MV-4-11 (cell line): ENCODE results near the gene KRTAP10-11.
"Not testable (repeated sequence)": the region's sequence is repeated elsewhere in the genome, so short reads cannot be mapped to it uniquely, and the experiment has no call there.

Experiments used
- DNase-seq: peaks from one replicate; lab custom pipeline; 2025; lab: John Stamatoyannopoulos, UW

Gene KRTAP10-11, protein sequence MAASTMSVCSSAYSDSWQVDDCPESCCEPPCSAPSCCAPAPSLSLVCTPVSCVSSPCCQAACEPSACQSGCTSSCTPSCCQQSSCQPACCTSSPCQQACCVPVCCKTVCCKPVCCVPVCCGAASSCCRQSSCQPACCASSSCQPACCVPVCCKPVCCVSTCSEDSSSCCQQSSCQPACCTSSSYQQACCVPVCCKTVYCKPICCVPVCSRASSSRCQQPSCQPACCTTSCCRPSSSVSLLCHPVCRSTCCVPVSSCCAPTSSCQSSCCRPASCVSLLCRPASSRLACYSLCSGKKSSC

DNA sequence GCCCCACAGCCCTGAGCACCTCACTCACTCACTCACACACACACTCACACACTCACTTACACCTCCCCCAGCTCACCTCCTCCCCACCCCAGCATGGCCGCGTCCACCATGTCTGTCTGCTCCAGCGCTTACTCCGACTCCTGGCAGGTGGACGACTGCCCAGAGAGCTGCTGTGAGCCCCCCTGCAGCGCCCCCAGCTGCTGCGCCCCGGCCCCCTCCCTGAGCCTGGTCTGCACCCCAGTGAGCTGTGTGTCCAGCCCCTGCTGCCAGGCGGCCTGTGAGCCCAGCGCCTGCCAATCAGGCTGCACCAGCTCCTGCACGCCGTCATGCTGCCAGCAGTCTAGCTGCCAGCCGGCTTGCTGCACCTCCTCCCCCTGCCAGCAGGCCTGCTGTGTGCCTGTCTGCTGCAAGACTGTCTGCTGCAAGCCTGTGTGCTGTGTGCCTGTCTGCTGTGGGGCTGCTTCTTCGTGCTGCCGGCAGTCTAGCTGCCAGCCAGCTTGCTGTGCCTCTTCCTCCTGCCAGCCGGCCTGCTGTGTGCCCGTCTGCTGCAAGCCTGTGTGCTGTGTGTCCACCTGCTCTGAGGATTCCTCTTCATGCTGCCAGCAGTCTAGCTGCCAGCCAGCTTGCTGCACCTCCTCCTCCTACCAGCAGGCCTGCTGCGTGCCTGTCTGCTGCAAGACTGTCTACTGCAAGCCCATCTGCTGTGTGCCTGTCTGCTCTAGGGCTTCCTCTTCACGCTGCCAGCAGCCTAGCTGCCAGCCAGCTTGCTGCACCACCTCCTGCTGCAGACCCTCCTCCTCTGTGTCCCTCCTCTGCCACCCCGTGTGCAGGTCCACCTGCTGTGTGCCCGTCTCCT, at the start of gene KRTAP10-11:
Gene KRTAP10-11, plus strand, starts transcription at position 49 of the 856 bp plus-strand sequence. Its CDS starts 45 bp downstream, at position 94.
- DNase-seq = not testable (repeated sequence)

DNA sequence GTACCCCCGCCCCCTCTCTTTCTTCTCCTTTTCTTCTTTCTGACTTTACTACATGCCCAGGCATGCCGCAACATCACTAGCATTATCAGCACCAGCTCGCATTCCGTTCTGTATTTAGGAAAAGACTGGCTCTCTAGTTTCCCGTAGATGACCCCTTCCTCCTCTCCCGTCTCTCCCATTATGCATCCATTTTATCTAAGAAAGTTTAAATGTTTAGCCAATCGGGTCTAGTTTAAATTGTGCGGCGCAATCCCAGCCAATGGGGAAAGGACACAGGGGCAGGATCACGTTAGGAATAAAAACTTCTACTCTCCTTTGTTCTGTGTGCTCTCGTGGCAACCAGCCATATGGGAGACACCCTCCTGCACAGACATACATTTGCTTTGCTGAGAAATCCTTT, 48.2 kb upstream of the KRTAP10-11 start:
- DNase-seq = no peak

DNA sequence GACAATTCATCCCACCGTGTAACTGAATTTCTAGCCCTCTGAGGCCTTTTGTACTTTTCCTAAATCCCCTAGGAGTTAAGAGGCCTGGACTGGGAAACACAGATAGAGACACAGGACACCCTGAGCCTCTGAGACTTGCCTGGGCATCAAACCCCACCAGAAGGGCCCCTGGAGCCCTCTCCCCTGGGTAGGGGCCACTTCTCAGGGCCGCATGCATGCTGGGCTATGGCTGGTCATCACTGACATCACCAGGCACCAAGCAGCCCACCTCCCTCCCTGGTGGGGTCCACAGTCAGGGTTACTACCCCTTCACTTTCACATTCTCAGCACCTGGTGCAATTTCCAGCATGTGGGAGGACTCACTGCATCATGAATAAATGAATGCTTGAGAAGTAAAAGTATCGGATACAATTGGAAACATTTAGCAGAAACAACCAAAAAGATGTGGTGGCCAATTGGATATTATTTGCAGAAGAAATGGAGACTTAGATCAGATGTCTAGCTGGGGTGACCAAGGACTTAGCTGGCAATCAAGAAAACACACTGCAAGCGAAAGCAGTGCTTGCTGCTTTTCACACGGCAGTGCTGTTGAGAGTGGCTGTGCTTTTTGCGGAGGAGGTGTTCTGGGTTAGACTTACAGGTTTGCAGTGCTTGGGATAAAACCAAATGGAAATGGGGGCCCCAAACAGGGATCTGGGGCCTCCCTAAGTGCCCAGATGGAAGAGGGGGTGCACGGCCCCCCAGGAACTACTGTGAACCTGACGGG, 46.8 kb upstream of the KRTAP10-11 start:
- no peak for DNase-seq

DNA sequence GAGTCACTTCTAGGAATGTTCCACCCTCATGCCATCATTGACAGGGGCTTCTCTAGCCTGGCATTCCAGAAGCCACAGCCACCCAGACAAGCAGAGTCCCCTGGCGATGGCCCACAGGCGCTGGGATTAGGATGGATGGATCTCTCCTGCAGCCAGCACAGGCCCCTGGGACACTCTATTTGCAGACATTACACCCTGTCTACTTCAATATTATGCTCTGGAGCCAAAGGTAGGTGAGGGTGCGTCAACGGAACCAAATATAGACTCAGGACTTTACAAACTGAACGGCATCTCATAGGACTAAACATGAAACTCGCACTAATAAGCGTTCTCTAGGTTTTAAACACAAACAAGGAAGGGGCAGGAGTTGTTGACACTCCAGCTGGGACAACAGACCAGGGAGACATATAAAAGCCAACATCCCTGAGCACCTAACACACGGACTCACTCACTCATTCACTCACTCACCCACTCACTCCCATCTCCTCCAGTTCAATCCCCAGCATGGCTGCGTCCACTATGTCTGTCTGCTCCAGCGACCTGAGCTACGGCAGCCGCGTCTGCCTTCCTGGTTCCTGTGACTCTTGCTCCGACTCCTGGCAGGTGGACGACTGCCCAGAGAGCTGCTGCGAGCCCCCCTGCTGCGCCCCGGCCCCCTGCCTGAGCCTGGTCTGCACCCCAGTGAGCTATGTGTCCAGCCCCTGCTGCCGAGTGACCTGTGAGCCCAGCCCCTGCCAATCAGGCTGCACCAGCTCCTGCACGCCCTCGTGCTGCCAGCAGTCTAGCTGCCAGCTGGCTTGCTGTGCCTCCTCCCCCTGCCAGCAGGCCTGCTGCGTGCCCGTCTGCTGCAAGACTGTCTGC, 45.9 kb upstream of the KRTAP10-11 start, which contains the start of gene KRTAP10-7:
Gene KRTAP10-7, plus strand, starts transcription at position 480 of the 861 bp plus-strand sequence. Its CDS starts 25 bp downstream, at position 505.
- not testable (repeated sequence) for DNase-seq

DNA sequence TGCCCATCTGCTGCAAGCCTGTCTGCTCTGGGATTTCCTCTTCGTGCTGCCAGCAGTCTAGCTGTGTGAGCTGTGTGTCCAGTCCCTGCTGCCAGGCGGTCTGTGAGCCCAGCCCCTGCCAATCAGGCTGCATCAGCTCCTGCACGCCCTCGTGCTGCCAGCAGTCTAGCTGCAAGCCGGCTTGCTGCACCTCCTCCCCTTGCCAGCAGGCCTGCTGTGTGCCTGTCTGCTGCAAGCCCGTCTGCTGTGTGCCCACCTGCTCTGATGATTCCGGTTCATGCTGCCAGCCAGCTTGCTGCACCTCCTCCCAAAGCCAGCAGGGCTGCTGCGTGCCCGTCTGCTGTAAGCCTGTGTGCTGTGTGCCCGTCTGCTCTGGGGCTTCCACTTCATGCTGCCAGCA, 45.1 kb upstream of the KRTAP10-11 start:
- DNase-seq = not testable (repeated sequence)

DNA sequence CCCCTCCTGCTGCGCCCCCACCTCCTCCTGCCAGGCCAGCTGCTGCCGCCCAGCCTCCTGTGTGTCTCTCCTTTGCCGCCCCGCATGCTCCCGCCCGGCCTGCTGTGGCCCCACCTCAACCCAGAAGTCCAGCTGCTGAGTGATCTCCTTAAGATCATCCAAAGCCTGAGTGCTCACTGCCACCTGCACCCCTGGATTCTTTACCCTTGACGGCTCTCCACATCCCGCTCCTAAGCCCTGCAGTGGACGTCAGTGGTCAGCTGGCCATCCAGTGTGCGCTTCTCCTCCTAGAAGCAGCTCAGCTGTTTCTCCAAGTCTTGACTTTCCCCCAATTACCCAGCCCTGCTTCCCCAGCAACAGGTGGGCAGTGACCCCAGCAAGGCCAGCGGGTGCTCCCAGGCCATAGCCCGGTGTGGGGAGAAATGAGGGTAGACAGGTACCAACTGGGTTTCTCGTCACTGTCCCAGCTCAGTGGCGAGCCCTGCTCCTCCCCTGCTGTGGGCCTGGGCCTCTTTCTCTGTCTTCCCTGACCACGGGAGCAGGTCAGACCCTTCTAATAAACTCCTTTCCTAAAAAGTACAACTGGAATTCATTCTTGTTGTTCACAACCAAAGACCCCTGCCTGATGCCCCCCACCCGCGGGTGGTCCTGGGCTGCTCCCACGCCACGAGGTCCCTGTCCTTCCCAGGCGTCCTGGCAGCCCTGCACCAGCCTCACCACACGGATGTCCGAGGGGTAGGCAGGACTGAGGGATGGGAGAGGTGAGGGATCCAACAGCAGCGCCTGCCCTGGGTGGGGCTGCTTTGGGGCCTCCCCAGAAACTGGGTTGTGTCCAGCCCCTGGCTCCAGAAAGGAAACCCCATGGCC, 44.4 kb upstream of the KRTAP10-11 start:
- DNase-seq = no peak

DNA sequence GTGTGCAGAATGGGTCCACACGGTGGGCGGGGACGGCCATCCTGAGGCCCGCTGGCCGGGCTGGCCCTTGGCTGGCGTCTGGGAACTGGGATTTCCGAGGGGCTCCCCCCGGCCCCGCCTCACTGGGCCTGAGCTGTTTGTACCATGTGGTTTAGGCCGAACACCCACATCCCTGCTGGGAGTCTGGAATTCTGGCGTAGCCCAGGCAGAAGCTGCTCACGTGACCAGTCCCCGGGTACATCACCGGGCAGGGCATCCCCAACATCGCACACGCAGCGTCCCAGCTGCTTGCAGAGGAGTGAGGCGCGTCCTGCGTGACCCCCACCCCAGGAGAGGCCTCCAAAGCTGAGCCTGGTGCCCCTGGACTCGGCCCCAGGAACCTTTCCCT, 43.8 kb upstream of the KRTAP10-11 start:
- no peak for DNase-seq

DNA sequence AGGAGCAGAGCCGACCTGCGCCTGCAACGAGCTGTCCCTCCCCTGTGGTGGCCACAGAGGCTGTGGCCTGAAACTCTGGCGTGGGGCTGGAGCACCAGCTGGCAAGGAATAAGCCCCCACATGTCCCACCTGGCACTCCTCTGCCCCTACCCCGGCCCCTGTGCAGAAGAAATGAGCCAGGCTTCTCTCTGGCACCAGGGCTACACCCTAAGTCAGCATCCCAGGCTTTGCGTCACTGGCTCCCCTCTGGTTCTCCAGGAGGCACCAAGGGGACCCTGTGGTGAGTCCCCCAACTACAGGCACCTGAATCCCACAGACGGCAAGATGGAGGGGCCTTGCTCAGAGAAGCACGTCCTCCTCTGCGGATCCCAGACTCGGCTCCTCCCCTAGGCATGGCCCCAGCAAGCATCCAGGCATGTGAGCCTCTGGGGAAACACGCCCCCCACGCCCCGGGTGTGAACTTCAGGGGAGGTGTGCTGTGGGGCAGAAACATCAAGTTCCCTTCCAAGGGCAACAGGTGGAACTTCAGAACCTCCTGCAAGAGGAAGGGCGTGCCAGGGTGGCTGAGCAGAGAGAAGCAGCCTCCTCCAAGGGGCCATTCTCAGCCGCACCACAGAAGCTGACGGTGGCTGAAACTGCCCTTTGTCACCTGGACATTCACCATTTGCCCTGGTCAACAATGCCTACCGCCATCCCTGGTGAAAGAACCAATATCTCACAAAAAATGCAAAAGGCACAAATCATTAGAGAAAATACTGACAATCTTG, 42.9 kb upstream of the KRTAP10-11 start:
- DNase-seq = no peak

DNA sequence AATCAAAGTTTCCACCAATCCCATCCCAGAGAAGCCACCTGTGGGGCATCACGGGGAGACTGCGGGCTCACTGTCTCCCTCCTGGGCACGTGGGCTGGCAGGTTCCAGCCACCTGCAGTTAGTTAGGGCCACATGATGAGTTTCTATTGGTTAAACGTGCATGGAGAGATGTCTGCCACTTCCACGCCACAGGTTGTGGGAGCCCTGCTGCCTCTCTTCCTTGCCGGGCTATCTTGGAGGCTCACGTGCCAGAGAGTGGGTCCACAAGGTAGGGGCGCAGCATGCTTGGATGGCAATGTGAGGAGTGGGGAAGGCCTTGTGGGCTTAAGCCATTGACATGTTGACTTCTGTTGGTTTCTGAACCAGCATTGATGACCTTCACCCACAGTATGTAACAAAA, 42.3 kb upstream of the KRTAP10-11 start:
- DNase-seq = no peak

DNA sequence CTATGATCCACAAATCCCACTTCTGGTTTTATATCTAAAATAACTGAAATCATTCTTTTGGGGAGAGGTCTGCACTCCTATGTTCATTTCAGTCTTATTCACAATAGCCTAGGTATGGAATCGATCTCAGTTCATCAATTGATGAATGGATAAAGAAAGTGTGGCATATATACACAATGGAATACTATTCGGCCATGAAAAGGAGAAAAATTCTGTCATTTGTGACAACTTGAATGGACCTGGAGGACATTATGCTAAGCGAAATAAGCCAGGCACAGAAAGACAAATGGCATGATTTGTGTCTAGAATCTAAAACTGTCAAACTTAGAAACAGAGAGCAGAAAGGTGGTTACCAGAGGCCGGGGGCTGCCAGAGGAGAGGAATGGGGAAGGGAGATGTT, 39.7 kb upstream of the KRTAP10-11 start:
- no peak for DNase-seq

DNA sequence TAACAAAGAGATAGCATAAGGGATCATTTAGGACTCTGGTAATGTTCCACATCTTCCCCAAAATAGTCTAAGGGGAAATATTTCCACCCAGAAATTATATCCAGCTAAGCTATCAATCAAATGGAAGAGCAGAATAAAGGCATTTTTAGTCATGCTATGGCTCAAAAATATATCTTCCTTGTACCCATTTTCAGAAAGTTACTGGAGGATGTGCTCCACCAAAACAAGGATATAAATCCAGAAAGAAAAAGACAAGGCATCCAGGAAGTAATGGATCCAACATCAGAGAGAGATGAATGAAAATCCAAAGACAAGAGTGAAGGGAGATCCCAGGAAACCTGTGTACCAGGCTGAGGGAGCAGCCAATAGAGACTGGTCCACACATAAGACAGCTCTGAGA, 37.0 kb upstream of the KRTAP10-11 start:
- DNase-seq = no peak

DNA sequence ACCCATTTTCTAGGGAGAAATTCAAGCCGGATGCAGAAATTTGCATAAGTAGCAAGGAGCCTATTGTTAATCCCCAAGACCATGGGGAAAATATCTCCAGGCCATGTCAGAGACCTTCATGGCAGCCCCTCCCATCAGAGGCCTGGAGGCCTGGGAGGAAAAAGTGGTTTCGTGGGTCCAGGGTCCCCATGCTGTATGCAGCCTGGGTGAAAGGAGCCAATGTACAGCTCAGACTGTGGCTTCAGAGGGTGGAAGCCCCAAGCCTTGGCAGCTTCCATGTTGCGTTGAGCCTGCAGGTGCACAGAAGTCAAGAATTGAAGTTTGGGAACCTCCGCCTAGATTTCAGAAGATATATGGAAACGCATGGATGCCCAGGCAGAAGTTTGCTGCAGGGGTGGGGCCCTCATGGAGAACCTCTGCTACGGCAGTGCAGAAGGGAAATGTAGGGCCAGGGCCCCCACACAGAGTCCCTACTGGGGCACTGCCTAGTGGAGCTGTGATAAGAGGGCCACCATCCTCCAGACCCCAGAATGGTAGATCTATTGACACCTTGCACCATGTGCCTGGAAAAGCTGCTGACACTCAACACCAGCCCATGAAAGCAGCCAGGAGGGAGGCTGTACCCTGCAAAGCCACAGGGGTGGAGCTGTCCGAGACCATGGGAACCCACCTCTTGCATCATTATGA, 35.9 kb upstream of the KRTAP10-11 start:
- not testable (repeated sequence) for DNase-seq

DNA sequence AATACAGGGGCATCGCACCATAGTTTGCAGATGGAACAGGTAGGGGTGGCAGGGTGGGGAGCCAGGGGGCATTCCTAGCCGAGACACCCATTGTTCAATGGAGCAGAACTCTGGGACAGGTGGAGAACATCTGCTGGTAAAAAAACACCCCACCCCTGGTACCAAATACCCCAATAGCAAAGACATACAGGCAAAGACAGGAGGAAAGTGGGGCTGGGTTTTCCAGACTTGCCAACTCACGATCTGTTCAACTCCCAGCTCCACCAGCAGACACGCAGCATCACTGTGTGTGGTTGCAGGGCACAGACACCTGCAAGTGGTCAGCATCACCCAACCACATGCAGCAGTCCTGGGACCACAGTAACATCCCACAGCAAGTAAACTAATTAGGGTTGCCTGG, 34.7 kb upstream of the KRTAP10-11 start:
- DNase-seq = no peak

DNA sequence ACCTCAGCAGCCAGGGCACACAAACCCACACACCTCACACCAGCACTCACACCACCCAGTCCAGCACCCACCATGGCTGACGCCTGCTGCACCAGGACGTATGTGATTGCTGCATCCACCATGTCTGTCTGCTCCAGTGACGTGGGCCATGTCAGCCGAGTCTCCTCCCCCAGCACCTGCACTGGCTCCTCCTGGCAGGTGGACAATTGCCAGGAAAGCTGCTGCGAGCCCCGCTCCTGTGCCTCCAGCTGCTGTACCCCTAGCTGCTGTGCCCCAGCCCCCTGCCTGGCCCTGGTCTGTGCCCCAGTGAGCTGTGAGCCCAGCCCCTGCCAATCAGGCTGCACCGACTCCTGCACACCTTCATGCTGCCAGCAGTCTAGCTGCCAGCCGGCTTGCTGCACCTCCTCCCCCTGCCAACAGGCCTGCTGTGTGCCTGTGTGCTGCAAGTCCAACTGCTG, 34.2 kb upstream of the KRTAP10-11 start, which contains the start of gene KRTAP10-8:
Gene KRTAP10-8, plus strand, starts transcription at position 51 of the 458 bp plus-strand sequence. Its CDS starts 22 bp downstream, at position 73.
- DNase-seq = no peak

DNA sequence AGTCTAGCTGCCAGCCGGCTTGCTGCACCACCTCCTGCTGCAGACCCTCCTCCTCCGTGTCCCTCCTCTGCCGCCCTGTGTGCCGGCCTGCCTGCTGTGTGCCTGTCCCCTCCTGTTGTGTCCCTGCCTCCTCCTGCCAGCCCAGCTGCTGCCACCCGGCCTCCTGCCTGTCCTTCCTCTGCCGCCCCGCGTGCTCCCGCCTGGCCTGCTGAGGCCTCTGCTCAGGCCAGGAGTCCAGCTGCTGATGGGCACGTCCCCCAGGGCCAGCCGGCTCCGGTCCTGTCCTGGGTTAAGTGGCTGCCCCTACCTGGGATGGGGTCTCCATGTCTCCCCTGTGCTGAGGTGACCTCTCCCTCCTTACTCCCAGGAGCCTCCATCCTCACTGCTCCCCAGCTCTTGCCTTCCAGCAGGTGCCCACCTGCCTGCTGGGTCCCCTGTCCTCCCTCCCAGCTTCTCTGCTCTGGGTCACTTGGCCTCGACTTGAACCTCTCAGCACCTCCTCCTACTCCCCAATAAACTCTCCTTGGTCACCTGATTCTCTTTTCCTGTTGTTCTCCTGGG, 33.5 kb upstream of the KRTAP10-11 start:
- DNase-seq = no peak

DNA sequence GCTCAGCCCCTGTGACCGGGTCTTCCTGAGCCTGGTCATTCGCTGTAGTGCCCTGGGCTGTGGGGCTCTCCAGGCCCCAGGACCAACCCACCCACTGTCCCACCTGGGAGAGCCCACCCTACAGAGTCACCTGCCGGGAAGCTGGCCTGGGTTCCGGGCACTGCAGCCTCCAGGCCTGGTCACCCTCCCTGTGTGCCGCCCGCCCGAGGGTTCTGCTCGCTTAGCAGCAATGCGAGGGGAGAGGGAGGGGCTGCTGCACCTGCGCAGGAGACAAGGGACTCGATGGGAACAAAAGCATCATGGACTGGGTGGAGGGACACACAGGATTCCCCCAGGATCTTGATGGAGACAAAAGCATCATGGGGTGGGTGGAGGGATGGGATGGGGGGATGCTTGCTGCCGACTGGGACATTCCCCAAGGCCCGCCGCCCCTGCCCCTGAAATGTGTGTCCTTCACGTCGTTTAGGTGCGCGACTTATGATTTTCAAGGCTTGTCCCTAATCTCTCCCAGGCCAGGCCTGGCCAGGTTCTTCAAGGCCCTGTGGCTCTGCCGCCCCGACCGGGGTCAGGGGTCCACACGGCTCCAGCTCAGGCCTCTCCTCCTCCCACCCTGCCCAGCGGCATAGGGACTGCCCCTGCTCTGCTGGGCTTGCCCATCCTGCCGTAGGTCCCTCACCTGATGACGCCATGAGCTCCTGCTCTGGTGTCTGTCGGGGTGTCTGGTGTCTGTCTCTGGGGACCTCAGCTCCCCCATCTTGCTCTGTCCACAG, 32.6 kb upstream of the KRTAP10-11 start:
- no peak for DNase-seq

DNA sequence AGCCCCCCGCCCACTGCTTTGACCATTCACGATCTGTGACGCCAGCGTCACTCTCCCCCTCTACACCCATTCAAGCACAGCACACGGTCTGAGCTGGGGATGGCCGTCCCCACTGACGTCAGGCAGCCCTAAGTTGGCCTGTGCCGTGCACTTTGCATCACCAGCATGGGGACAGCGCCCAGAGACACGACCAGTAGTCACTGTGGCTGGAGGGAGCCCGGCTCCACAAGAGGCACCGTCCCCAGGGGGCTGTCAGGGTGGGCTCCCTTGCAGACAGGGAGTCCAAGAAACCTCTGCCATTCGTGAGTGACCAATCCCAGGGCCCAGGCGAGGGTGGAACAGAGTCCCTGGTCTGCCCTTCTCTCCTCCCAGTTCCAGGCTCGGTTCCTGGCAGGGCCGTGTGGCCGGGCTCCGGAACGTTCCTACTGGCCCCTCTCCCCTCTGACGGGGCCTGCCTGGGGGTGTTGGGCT, 32.0 kb upstream of the KRTAP10-11 start:
- no peak for DNase-seq
